ENCODE data around the gene C3orf20.

DNA sequence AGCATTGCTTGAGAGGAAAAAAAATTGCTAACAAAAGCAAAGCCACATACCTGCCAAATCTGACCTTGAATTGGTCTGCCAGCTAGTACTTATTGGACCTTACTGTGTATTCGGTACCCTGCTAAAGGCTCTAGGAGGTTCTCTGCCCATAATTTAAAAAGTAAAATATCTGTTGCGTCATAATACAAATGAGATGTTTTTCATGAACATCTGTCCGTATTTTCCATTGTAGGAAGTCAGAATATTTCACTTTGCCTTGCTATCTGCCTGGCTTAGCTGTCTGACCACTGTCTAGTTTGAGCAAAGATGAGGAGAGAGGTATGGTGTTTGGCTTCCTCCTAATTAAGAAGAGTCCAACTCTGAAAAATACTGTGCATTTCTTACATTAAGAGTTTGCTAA, 10.8 kb upstream of the C3orf20 start:
- TF ChIP-seq, protein P1, sequence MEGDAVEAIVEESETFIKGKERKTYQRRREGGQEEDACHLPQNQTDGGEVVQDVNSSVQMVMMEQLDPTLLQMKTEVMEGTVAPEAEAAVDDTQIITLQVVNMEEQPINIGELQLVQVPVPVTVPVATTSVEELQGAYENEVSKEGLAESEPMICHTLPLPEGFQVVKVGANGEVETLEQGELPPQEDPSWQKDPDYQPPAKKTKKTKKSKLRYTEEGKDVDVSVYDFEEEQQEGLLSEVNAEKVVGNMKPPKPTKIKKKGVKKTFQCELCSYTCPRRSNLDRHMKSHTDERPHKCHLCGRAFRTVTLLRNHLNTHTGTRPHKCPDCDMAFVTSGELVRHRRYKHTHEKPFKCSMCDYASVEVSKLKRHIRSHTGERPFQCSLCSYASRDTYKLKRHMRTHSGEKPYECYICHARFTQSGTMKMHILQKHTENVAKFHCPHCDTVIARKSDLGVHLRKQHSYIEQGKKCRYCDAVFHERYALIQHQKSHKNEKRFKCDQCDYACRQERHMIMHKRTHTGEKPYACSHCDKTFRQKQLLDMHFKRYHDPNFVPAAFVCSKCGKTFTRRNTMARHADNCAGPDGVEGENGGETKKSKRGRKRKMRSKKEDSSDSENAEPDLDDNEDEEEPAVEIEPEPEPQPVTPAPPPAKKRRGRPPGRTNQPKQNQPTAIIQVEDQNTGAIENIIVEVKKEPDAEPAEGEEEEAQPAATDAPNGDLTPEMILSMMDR (IDR thresholded peaks at IDR 0.05): no peak
- no peak for TF ChIP-seq POLR2A (IDR thresholded peaks at IDR 0.05)

All from esophagus squamous epithelium (tissue), 4 donors.